Fibroblast of skin of right biceps (primary cell): ENCODE measurements around the gene RNF168.
A peak's percentile ranks its signal among the peaks of the same experiment; 100 is the strongest.
"Not testable (repeated sequence)": the region's sequence is repeated elsewhere in the genome, so short reads cannot be mapped to it uniquely, and the experiment has no call there.

Source experiments
- DNase-seq: peaks from one replicate; pipeline ENCODE4 v3.0.0-alpha.2; 2013

RNF168 gene

DNA sequence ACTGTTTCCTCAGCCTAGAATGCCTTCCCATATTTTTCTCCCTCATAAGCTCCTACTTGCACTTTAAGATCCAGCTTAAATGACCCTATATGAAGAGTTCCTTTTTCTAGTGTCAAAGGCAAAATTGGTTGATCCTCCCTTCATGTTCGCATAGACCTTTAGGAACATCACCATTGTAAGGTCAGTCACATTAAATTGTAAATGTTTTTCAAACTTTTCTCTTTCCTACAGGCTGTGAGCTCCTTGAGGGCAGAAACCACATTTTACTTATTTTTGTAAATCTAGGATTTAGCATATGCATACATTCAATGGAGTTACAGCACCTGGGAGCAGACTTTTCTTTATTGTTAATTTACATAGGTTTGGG, 10.8 kb upstream of the RNF168 start:
- no peak for DNase-seq

DNA sequence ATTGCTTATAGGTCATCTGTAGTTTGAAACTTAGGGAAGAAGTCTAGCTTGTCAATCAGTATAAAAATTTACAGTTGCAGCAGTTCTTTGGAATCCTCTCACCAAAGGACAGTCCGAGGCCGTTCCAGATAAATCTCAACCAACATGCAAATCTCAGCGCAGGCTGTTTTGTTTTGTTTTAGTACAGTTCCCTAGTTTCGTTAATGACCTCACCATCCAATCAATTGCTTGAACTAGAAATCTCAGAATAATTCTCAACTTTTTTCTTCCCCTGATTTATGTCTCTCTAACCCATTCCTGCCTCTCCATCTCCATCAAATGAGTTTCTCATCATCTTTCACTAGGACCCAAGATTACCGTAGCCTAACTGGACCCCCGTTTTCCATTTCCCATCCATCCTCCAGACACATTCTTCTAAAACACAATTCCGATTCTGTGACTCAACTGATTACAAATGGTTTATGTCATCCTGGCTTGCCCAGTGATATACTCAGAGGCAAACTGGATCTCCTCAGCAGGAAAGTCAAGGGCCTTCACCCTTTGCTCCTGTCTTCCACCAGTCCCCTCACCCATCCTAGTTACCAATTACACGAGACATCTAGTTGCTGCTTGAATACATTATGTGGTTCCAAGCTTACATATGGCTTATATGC, 10.3 kb upstream of the RNF168 start:
- no peak for DNase-seq

DNA sequence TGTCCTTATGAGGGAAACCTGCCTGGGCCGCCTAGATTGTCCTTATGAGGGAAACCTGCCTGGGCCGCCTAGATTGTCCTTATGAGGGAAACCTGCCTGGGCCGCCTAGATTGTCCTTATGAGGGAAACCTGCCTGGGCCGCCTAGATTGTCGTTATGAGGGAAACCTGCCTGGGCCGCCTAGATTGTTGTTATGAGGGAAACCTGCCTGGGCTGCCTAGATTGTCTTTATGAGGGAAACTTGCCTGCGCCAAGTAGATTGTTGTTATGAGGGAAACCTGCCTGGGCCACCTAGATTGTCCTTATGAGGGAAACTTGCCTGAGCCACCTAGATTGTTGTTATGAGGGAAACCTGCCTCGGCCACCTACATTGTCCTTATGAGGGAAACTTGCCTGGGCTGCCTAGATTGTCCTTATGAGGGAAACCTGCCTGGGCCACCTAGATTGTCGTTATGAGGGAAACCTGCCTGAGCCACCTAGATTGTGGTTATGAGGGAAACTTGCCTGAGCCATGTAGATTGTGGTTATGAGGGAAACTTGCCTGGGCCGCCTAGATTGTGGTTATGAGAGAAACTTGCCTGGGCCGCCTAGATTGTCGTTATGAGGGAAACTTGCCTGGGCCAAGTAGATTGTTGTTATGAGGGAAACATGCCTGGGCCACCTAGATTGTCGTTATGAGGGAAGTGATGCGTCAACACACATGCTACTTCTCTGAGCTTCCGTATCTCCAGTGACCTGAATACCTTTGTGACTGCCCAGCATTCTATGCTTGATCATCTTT, 8.3 kb upstream of the RNF168 start:
- not testable (repeated sequence) for DNase-seq

DNA sequence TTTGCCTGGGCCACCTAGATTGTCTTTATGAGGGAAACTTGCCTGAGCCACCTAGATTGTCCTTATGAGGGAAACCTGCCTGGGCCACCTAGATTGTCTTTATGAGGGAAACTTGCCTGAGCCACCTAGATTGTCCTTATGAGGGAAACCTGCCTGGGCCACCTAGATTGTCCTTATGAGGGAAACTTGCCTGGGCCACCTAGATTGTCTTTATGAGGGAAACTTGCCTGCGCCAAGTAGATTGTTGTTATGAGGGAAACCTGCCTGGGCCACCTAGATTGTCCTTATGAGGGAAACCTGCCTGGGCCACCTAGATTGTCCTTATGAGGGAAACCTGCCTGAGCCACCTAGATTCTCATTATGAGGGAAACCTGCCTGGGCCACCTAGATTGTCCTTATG, 7.5 kb upstream of the RNF168 start:
- DNase-seq = not testable (repeated sequence)

DNA sequence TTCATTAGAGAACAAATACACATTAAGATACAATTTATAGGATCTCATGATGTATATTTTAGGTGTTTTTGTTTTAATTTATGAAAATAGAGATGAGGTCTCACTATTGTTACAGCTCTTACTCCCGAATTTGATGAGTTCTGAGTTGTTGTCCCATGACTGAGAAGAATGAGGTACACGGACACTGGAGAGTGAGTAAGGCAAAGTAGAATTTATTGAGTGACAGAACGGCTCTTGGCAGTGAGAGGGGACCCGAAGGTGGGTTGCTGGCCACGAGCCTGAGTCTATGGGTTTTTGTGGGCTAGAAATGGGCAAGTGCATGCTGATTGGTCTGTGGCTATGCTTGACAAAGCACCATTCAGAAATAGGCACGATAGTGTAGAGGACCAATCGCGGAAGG, 3.1 kb upstream of the RNF168 start:
- DNase-seq = no peak

DNA sequence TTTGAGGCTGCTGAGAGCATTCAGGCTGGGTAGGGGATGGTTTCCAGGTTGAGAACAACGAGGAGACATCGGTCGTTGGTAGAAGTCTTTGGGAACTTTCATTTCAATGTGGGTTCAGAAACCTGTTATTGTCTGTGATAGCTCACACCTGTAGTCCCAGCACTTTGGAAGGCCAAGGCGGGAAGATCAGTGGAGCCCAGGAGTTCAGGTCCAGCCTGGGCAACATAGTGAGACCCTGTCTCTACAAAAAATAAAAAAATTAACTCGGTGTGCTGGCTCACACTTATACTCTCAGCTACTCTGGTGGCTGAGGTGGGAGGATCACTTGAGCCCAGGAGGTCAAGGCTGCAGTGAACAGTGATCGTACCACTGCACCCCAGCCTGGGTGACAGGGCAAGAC, 988 bp upstream of the RNF168 start:
- no peak for DNase-seq

DNA sequence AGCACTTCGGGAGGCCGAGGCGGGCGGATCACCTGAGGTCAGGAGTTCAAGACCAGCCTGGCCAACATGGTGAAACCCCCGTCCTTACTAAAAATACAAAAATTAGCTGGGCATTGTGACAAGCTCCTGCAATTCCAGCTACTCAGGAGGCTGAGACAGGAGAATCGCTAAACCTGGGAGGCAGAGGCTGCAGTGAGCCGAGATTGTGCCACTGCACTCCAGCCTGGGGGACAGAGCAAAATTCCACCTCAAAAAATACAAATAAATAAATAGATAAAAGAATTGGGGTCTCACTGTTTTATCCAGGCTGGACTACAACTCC, 470 bp upstream of the RNF168 start:
- not testable (repeated sequence) for DNase-seq

DNA sequence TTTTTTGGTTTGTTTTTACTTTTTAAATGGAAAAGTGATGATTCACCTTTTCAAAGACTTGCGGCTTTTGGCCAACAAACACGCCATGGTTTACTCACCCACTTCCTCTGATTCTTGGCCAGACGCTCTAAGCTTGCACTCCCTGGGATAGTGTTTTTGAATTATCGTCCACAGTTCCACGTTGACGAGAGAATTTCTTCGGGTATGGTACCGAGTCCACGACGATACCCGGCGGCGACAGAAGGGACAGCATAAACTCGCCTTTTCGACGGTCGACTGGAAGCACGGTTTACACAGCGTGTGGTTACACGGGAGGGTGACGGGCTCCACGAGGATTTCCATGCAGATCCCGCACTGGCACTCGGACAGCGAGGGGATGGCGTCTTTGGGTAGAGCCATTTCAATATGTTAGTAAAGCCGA, 783 bp downstream of the RNF168 start:
- DNase-seq = peak; percentile 89

DNA sequence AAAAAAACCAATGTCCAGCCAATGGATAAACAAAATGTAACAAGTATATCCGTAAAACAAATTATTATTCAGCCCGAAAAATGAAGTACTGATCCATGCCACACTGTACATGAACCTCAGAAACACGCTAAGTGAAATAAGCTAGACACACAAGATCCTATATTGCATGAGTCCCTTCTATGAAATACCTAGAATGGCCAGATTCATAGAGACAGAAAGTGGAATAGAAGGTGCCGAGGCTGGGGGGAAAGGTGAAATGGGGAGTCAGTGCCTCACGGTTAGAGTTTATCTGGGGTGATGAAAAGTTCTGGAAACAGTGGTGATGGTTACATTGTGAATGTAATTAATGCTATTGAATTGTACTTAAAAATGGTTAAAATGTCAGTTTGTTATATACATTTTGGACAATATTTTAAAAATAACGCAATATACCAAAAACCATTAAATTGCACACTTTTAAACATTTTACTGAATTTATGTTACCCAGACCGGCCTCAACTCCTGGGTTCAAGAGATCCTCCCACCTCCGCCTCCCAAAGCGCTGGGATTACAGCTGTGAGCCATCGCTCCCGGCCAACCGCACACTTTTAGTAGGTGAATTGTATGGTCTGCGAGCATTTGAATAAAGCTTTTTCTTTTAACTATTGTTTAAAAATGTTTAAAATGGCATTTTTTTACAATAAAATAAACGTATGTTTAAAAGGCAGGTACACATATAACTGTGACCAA, 2.1 kb downstream of the RNF168 start:
- DNase-seq = peak; percentile 42

DNA sequence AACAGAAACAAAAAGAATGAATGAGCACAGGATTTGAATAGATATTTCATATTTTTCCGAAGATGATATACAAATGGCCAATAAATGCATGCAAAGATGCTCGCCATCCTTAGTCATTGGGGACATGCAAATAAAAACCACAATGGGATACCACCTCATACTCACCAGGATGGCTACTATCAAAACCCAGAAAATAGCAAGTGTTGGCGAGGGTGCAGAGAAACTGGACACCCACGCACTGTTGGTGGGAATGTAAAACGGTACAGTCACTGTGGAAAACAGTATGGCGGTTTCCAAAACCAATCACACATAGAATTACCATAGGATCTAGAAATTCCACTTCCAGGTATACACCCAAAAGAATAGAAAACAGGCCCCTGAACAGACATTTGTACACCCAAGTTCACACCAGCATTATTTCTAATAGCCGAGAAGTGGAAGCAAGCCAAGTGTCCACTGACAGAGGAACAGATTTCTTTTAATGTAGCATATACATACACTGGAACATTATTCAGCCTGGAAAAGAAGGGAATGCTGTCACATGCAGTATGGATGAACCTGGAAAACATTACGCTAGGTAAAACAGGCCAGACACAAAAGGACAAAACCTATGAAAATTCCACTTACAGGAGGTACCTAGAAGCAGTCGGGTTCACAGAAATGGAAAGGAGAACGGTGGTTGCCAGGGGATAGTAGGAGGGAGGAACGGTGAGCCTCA, 3.6 kb downstream of the RNF168 start:
- no peak for DNase-seq

DNA sequence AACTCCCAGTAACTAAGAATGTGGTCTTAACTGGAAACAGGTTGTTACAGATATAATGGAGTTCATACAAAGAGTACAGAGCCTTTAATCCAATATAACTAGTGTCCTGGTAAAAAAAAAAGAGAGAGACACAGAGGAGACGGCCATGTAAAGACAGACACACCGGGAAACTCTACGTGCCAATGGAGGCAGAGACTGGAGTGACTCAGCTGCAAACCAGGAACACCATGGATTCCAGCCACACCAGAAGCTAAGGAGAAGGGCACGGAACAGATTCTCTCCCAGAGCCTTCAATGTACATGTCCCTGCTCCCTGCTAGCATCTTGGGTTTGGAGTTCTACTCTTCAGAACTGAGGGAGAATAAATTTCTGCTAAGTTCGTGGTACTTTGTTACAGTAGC, 4.5 kb downstream of the RNF168 start:
- DNase-seq = peak; percentile 40

DNA sequence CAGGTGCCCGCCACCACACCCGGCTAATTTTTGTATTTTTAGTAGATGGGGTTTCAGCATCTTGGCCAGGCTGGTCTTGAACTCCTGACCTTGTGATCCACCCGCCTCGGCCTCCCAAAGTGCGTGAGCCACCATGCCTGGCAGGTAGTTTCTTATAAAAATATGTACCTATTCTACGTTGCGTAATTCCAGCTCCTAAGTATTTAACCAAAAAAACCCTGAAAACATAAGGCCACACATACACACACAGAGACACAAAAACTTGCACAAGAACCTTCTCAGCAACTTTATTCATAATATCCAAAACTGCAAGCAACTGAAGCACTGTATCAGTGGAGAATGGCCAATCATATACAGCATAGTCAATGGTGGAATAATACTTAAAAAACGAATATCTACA, 5.3 kb downstream of the RNF168 start:
- no peak for DNase-seq

DNA sequence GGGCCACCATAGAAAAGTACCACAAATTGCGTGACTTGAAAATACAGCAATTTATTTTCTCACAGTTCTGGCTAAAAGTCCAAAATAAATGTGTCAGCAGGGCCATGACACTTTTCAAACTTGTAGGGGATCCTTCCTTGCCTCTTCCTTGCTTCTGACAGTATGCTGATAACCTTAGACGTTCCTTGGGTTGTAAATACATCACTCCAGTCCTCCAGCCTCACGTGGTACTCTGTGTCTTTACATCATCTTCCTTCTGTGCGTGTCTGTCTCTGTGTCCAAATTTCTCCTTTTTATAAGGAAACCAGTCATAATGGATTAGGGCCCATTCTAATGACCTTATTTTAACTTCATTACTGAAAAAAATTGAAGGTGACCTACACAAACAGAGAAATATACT, 7.4 kb downstream of the RNF168 start:
- no peak for DNase-seq

DNA sequence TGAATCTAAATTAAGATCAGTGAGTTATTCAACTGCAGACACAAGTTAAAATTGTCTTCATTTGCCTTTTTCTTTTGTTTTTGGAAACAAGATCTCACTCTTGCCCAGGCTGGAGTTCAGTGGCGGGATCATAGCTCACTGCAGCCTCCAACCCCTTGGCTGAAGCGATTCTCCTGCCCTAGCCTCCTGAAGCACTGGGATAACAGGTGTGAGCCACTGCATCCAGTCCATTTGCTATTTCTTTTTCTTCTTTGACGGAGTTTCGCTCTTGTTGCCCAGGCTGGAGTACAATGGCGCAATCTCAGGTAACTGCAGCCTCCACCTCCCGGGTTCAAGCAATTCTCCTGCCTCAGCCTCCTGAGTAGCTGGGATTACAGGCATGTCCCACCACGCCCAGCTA, 10.3 kb downstream of the RNF168 start:
- no peak for DNase-seq

DNA sequence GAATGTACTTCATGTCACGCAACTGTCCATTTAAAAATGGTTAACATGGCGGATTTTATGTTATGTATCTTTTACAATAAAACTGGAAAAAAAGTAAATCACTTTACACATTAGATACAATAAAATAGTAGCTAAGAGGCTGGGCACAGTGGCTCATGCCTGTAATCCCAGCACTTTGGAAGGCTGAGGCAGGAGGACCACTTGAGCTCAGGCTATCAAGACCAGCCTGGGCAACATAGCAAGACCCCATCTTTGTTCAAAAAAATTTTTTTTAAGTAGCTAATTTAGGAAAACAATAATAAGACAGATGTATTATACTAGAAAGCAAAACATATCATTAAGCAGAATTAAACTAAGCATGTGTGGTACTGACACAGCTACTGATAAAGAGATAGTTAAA, 11.5 kb downstream of the RNF168 start:
- DNase-seq = no peak

DNA sequence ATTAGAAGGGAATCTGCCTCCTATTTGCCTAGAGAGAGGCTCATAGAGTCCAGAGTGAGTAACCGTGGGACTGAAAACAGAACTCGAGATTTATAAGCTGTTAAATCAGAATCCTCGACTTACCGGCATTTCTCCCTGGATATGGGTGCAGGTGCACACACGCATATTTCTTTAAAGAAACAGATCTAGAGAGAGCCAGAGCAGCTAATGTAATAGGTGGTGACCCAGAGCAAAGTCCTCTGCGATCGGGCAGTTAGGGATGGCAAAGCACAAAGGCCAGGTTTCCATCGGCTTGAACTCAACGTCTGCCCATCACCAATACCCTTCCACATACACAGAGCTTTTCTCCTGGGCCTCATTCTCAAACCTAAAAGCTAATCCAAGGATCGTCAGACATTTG, 13.8 kb downstream of the RNF168 start:
- no peak for DNase-seq

DNA sequence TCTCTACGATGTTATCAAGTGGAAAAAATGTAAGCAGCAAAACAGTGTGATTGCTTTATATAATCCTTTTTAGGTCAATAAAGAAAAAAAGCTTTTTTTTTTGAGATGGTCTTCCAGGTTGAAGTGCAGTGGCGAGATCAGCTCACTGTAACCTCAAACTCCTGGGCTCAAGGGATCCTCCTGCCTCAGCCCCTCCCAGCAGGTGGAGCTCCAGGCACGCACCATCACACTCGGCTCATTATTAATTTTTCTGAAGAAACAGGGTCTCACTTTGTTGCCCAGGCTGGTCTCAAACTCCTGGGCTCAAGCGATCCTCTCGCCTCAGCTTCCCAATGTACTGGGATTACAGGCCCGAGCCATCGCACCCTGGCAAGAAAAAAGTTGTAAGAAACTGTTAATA, 17.3 kb downstream of the RNF168 start:
- DNase-seq = no peak

DNA sequence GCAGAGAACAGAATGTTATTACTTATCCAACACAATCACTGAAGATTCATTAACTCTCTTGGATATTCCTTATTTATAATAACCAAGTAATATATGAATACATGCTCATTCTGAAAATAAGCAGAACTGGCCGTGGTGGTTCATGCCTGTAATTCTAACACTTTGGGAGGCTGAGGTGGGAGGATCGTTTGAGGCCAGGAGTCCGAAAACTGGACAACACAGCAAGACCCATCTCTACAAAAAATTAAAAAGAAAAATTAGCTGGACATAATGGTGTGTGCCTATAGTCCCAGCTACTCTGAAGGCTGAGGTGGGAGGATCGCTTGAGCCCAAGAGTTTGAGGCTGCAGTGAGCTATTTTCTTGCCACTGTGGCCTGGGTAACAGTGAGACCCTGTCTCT, 25.9 kb downstream of the RNF168 start:
- DNase-seq = no peak

DNA sequence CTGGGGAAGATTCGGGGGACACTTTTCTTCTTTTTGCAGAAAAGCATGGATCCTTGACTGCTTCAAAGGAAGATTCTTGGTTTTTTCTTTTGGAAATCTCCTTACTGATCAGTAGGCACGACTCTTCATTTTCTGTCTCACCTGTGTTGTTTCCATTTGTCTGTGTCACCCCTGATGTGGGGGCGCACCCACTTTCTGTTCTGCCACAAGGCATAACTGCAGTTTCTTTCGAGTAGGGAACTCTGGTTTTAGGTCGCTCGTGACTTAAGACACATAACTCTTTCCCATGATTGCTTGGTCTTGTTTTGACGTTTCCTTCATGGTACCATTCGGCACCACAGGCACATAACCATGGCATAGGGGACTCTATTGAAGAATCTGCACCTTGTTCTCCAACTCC, 31.3 kb downstream of the RNF168 start:
- no peak for DNase-seq

DNA sequence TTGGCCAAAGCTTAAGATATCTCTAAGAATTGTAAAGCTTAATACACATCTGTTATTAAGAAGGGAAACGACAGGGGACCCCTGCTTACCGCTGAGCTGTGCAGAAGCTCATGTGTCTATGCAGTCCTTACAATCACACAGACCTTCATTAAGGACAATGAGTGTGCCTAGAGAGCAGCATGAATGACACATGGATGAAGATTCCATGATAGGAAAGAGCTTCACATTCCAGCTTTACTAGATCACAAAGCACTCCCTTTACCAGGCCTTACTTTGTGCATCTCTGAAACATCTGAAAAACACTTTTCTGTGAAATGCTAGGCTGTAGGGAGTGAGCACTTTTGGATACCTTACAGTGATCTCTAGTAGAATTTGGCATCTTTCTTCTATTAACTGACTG, 32.0 kb downstream of the RNF168 start:
- peak; percentile 55 for DNase-seq

DNA sequence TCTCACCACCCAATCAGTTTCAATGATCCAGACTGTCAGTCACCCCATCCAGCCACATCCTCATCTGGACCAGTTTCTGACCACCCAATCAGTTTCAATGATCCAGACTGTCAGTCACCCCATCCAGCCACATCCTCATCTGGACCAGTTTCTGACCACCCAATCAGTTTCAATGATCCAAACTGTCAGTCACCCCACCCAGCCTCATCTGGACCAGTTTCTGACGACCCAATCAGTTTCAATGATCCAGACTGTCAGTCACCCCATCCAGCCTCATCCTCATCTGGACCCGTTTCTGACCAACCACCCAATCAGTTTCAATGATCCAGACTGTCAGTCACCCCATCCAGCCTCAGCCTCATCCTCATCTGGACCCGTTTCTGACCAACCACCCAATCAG, 33.4 kb downstream of the RNF168 start:
- not testable (repeated sequence) for DNase-seq

DNA sequence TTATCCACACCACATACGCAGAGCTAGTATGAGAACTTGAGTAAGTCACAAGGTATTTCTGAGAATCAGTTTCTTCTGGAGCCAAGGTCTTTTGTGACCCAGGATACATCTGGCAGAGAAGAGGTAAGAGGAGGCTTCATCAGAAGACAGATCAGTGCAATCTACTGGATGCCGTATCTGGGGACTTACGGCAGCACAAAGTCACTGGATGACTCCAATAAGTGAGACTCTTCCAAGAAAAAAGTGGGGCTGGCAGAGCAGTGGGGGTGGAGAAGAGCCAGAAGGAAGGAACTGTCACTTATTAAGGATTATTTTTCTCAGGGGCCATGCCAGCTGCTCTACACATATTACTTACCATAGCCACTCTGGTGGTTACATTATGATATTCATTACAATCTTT, 39.8 kb downstream of the RNF168 start:
- DNase-seq = no peak

DNA sequence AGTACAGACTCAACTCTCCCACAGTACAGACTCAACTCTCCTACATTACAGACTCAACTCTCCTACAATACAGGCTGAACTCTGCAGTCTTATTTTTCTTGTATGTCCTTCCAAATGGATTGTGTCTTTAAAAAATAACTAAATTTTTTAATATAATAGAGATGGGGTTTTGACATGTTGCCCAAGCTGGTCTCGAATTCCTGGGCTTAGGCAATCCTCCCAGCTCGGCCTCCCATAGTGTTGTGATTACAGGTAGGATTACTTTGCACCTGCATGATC, 40.2 kb downstream of the RNF168 start:
- DNase-seq = no peak
